ENCODE data around the gene GDF7. TPM values are rescaled to one million over a fixed set of nuclear protein-coding genes. Genes with fewer than 3 reads are reported as not detected.

The GDF7 gene
- total and polyA plus RNA-seq, 10 of the 15 experiments (the other 5 are each of a cell fraction or from before 2014, with no cell fraction given): 0.02 to 0.11 (median 0.04) TPM; not detected in 1

DNA sequence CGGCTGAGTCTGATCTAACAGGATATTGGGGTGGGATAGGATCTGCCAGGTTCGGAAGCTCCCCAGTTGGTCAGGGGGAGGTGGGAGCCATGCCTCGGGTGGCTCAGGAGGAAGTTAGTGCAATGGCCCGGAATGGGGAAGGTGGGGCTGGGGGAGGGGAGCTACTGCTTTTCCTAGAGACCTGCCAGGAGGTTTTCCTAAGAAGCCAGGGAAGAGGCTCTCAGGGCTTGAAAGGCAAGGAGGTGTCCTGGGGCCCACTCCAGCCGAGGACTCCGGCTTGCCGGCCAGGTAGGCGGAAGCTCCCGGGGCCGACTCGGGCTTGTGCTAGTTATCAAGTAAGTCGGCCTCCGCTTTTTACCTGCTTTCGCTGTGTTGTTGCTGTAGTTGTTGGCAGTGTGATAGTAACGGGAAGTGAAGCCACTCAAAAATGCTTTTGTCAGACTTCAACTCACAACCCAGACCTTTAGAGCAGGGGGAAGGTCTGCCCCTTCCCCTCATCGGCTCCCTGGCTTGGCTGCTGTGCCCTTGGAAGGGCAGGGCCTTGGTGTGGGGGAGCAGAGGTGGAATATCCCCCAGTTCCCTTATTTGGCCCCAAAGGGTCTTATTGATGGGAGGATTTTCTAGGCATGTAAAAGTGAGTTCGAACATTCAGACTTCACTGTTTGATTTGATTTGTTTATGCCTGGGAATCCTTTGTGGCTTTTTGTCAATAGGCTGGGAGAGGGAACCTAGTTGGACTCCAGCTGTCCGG is 5.4 kb downstream of the GDF7 start:
- TF ChIP-seq, protein P1, sequence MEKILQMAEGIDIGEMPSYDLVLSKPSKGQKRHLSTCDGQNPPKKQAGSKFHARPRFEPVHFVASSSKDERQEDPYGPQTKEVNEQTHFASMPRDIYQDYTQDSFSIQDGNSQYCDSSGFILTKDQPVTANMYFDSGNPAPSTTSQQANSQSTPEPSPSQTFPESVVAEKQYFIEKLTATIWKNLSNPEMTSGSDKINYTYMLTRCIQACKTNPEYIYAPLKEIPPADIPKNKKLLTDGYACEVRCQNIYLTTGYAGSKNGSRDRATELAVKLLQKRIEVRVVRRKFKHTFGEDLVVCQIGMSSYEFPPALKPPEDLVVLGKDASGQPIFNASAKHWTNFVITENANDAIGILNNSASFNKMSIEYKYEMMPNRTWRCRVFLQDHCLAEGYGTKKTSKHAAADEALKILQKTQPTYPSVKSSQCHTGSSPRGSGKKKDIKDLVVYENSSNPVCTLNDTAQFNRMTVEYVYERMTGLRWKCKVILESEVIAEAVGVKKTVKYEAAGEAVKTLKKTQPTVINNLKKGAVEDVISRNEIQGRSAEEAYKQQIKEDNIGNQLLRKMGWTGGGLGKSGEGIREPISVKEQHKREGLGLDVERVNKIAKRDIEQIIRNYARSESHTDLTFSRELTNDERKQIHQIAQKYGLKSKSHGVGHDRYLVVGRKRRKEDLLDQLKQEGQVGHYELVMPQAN (conservative IDR thresholded peaks at IDR 0.05): no peak
- TF ChIP-seq POLR2AphosphoS2 (IDR thresholded peaks at IDR 0.05; ENCODE audit: low read depth, low read length) (no peak), SIN3A (IDR thresholded peaks at IDR 0.05; ENCODE audit: low read depth, low read length) (no peak), MLLT1 (IDR thresholded peaks at IDR 0.05) (no peak), TBL1XR1 (IDR thresholded peaks at IDR 0.05; ENCODE audit: low read depth, low read length) (no peak), EED (IDR thresholded peaks at IDR 0.05; ENCODE audit: low read depth) (no peak), KDM1A (IDR thresholded peaks at IDR 0.05; ENCODE audit: borderline replicate concordance) (no peak), ZNF384 (IDR thresholded peaks at IDR 0.05; ENCODE audit: borderline replicate concordance, low read depth, low read length) (no peak), YY1 (IDR thresholded peaks at IDR 0.05; ENCODE audit: low read depth, low read length) (no peak), NR2C2 (IDR thresholded peaks at IDR 0.05; ENCODE audit: borderline replicate concordance, control insufficient read depth, insufficient read length, low read depth) (no peak), PAX8 (IDR thresholded peaks at IDR 0.05) (no peak), RUNX3 (IDR thresholded peaks at IDR 0.05; ENCODE audit: low read length) (no peak), CHD1 (IDR thresholded peaks at IDR 0.05; ENCODE audit: low read depth, low read length) (no peak), TAF1 (IDR thresholded peaks at IDR 0.05; ENCODE audit: borderline replicate concordance, low read depth, low read length) (no peak), CBFB (IDR thresholded peaks at IDR 0.05; ENCODE audit: low read depth) (no peak), E2F8 (IDR thresholded peaks at IDR 0.05; ENCODE audit: low read depth, partially characterized antibody) (no peak)
- SMC1A ChIA-PET (ENCODE audit: uncharacterized antibody, unreplicated experiment): no interaction called here
- ATAC-seq (no peak), FAIRE-seq (no peak), DNase-seq (ENCODE audit: low read depth, low spot score) (no peak)
- in situ Hi-C loops (cut with MboI): loop anchor here (25.0 kb wide), 1 partner anchor 440 kb away; the partner anchor contains the start of gene TDRD15
- Histone ChIP-seq H2AFZ (ENCODE audit: control insufficient read depth, low read depth, low read length) (no peak overlapping the region), H3K9ac (ENCODE audit: control insufficient read depth, insufficient read depth, low read length) (no peak overlapping the region), H4K20me1 (ENCODE audit: control insufficient read depth, insufficient read depth) (no peaks in the 10 kb centered on the region), H3K27ac (ENCODE audit: control insufficient read depth, insufficient read depth) (no peak overlapping the region), H3K4me3 (no peak overlapping the region), H3K4me2 (ENCODE audit: control insufficient read depth, insufficient read depth) (no peak overlapping the region), H3K27me3 (replicated peaks in 1 of 2; ENCODE audit: control insufficient read depth in 2 of 2, insufficient read depth in 2 of 2, low read length in 1 of 2) (peaks cover 12 to 16% of the 10 kb centered on the region in 2 experiments), H3K9me3 (replicated peaks; ENCODE audit: control insufficient read depth, insufficient read depth, low read length) (no peaks in the 10 kb centered on the region; the same call in 2 of the 3 replicates), H3K79me2 (ENCODE audit: control insufficient read depth, insufficient read depth, low read length) (no peaks in the 10 kb centered on the region), H3K4me1 (ENCODE audit: control insufficient read depth, insufficient read depth, low read length) (peaks cover 25% of the 10 kb centered on the region), H3K36me3 (ENCODE audit: control insufficient read depth in 2 of 2, insufficient read depth in 2 of 2, low read length in 1 of 2) (no peaks in the 10 kb centered on the region)
- BruUV-seq (replicated peaks): no TSS peak
- 76% methylated on average over 18 of the region's 18 CpGs for WGBS (ENCODE audit: insufficient coverage, insufficient replicate concordance, low lambda C conversion rate, missing lambda C conversion rate)
- CTCF ChIA-PET: interaction anchor here (0.8 to 7.4 kb wide), 4 partner anchors 10 to 88 kb away, joined by 3 to 82 read pairs (median 8); partner anchors contain the start of gene HS1BP3
- intact Hi-C loops (cut with micrococcal nuclease; ENCODE audit: unreplicated experiment): no loop called here
- RAD21 ChIA-PET (ENCODE audit: unreplicated experiment): no interaction called here
- POLR2A ChIA-PET: no interaction called here
